Immature natural killer cell (primary cell): Measurements from ENCODE around the gene SLCO3A1. TPM values are rescaled to one million over a fixed set of nuclear protein-coding genes. Genes with fewer than 3 reads are reported as not detected.

Source experiments
- DNase-seq, 3 donors: peaks; one replicate each; pipeline ENCODE4 v3.0.0; 2022; ENCODE audit warnings: mixed read lengths in 1 of 3
- H3K27ac Mint-ChIP-seq, 6 donors: one replicate each; pipeline ENCODE4 v1.8.0; 2020; ENCODE audit warnings: mixed read lengths in 6 of 6, mild to moderate bottlenecking in 5 of 6, inconsistent platforms in 4 of 6, moderate library complexity in 3 of 6
- H3K27me3 Mint-ChIP-seq, 3 donors: one replicate each; pipeline ENCODE4 v1.8.0; 2020 to 2021; ENCODE audit warnings: low read depth in 3 of 3, mild to moderate bottlenecking in 3 of 3, mixed read lengths in 3 of 3, moderate library complexity in 3 of 3, inconsistent platforms in 1 of 3
- H3K36me3 Mint-ChIP-seq, 3 donors: one replicate each; pipeline ENCODE4 v1.8.0; 2020; ENCODE audit warnings: mixed read lengths in 3 of 3, inconsistent platforms in 2 of 3, mild to moderate bottlenecking in 2 of 3
- H3K4me1 Mint-ChIP-seq, 2 donors: one replicate each; pipeline ENCODE4 v1.8.0; 2020; ENCODE audit warnings: inconsistent platforms in 2 of 2, mild to moderate bottlenecking in 2 of 2, mixed read lengths in 2 of 2, moderate library complexity in 1 of 2
- H3K4me3 Mint-ChIP-seq, 5 donors: one replicate each; pipeline ENCODE4 v1.8.0; 2020; ENCODE audit warnings: mild to moderate bottlenecking in 5 of 5, mixed read lengths in 5 of 5, inconsistent platforms in 3 of 5, moderate library complexity in 3 of 5
- H3K9me3 Mint-ChIP-seq, 6 donors: one replicate each; pipeline ENCODE4 v1.8.0; 2020; ENCODE audit warnings: mild to moderate bottlenecking in 6 of 6, mixed read lengths in 6 of 6, inconsistent platforms in 4 of 6, moderate library complexity in 3 of 6
- polyA plus RNA-seq, 3 donors: library from polyadenylated mRNA; unstranded; fragments of 300-500 nt; fragmentation: Illumina TruSeq; gene quantifications; one replicate each; pipeline ENCODE4 v1.2.3, GENCODE V29; 2021

SLCO3A1 gene
- polyA plus RNA-seq, 3 donors from 2014 or later = 17.0 to 41.3 (median 30.2) TPM

DNA sequence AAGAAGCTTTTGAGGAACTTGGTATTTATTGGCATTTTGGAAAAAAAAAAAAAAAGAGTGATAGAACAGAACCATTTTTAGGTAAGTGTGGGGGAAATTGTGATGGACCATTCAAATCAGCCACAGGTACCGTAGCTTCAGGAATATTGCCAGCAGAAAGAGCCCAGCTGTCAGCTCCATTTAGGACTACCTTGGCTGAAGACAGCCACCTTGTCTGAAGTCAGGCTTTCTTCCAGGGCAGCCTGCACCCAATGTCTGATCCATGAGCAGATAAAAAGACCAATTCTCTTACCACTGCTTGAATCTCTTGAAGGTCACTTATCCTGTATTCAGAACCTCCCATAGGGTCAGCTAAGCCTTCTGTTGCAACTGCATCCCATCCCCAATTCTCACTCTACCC is 37.6 kb downstream of the SLCO3A1 start:
- no peak for DNase-seq
- Mint-ChIP-seq H3K36me3 (peaks cover 0 to 13% (median 12%) of the 10 kb centered on the region in 3 donors), H3K27ac (peak overlapping the region in 1 of 6 donors; percentile 34), H3K4me1 (peaks cover 48 to 80% of the 10 kb centered on the region in 2 donors), H3K4me3 (no peak overlapping the region), H3K27me3 (peaks cover 0 to 1% (median 0%) of the 10 kb centered on the region in 3 donors), H3K9me3 (no peaks in the 10 kb centered on the region)

DNA sequence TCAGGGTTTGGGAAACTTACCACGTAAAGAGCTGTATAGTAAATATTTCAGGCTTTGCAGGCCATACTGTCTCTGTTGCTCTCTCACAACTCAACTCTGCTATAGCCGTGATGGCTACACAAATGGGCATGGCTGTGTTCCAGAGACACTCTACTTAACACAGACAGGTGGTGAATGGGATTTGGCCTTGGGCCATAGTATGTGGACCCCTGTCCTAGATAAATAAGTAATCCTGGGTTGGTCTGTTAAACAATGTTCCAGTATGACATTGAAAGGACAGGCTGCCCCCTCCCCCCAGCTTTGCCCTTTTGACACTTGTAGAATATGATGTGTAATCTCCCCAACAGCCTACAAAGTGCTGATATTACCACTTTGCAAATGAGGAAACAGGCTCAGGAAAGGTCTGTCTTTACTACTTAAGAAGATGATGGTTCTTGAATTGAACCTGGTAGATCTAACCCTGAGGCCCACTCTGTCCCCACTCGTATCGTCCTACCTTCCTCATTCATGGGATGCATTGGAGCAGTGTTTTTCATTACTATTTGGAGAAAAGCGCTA is 38.4 kb downstream of the SLCO3A1 start:
- peaks cover 0 to 5% (median 1%) of the 10 kb centered on the region in 3 donors for H3K27me3 Mint-ChIP-seq
- H3K27ac Mint-ChIP-seq = no peak overlapping the region
- H3K4me1 Mint-ChIP-seq = peaks cover 44 to 80% of the 10 kb centered on the region in 2 donors
- no peaks in the 10 kb centered on the region for H3K9me3 Mint-ChIP-seq
- DNase-seq = no peak
- H3K36me3 Mint-ChIP-seq = peaks cover 0 to 13% (median 12%) of the 10 kb centered on the region in 3 donors
- no peak overlapping the region for H3K4me3 Mint-ChIP-seq

DNA sequence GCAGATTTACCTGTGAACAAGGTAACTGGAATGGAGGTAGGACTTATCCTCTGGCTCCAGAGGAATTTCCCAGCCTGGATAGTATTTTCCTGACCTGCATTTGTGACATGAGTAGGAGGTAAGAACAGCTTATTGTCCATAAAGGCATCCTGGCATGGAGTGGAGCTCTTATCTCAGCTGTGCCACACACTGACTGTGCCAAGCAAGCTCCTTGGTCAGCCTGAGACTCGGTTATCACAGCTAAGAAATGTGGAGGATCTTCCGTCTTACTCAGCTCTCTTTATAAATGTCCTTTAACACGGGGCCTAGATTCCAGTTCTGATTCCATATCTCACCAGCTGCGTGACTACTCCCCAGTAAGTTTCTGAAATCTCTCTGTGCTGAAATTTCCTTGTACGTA is 38.9 kb downstream of the SLCO3A1 start:
- Mint-ChIP-seq H3K4me1 (peaks cover 42 to 77% of the 10 kb centered on the region in 2 donors), H3K9me3 (no peaks in the 10 kb centered on the region), H3K27ac (no peak overlapping the region), H3K36me3 (peaks cover 0 to 13% (median 12%) of the 10 kb centered on the region in 3 donors), H3K27me3 (peaks cover 0 to 5% (median 1%) of the 10 kb centered on the region in 3 donors), H3K4me3 (no peak overlapping the region)
- DNase-seq = no peak

GRCh38 chr15:91894606-91895005 is 41.1 kb downstream of the SLCO3A1 start:
- Mint-ChIP-seq H3K27me3 (peaks cover 0 to 5% (median 2%) of the 10 kb centered on the region in 3 donors), H3K9me3 (no peaks in the 10 kb centered on the region), H3K27ac (no peak overlapping the region), H3K4me3 (no peak overlapping the region), H3K4me1 (peaks cover 52 to 81% of the 10 kb centered on the region in 2 donors), H3K36me3 (peaks cover 2 to 13% (median 12%) of the 10 kb centered on the region in 3 donors)
- no peak for DNase-seq

DNA sequence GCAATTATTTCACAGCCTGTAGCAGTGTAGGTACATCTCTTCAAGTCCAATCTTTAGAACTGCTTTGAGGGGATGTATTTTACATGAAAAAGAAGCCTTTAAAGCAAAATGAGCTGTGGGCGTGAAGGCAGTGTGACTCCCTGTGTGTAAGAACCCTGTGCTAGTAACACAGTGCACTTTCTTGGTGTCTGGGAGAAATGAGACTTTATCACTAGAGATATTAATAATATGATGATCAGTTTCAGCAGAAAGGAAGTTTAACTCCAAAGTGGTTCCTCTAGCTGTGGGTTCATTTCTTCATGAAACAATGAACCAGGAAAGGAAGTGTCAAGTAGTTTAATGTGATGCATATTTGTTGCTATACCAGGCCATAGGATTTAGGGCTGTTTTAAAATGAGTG is 41.5 kb downstream of the SLCO3A1 start:
- H3K36me3 Mint-ChIP-seq = peaks cover 4 to 13% (median 12%) of the 10 kb centered on the region in 3 donors
- H3K27me3 Mint-ChIP-seq = peaks cover 0 to 5% (median 2%) of the 10 kb centered on the region in 3 donors
- H3K4me3 Mint-ChIP-seq = no peak overlapping the region
- no peaks in the 10 kb centered on the region for H3K9me3 Mint-ChIP-seq
- H3K4me1 Mint-ChIP-seq = peaks cover 53 to 80% of the 10 kb centered on the region in 2 donors
- no peak overlapping the region for H3K27ac Mint-ChIP-seq
- DNase-seq = no peak

DNA sequence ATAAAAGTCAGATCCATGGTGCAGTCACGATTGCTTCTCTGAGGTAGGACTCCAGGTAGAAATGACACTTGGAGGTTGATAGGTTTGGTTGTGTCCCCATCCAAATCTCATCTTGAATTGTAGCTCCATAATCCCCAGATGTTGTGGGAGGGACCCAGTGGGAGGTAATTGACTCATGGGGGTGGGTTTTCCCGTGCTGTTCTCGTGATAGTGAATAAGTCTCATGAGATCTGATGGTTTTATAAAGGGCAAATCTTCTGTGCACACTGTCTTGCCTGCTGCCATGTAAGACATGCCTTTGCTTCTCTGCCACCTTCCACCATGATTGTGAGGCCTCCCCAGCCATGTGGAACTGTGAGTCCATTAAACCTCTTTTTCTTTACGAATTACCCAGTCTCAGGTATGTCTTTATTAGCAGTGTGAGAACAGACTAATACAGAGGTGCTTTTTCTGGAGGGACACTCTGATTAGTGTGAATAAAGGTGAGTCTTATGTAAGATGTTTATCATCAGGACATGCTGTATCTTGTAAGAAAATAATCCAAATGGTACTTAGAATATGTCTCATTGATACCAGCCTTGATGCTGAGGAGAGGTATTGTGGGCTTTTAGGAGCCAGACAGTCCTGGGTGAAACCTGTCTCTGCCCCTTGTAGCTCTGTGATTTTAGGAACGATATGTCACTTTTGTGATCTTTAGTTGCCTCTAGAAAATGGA is 43.0 kb downstream of the SLCO3A1 start:
- Mint-ChIP-seq H3K27ac (peak overlapping the region in 1 of 6 donors; percentile 55), H3K27me3 (peaks cover 0 to 5% (median 2%) of the 10 kb centered on the region in 3 donors), H3K9me3 (peaks cover 0 to 2% (median 1%) of the 10 kb centered on the region in 6 donors), H3K4me1 (peaks cover 48 to 69% of the 10 kb centered on the region in 2 donors), H3K4me3 (no peak overlapping the region), H3K36me3 (peaks cover 12 to 20% (median 15%) of the 10 kb centered on the region in 3 donors)
- DNase-seq = no peak

- Mint-ChIP-seq H3K4me3 (no peak overlapping the region), H3K4me1 (peaks cover 48 to 63% of the 10 kb centered on the region in 2 donors), H3K27ac (peak overlapping the region in 2 of 6 donors; percentile 8 to 51), H3K27me3 (peaks cover 1 to 5% (median 2%) of the 10 kb centered on the region in 3 donors), H3K9me3 (peaks cover 3 to 10% (median 7%) of the 10 kb centered on the region in 6 donors), H3K36me3 (peaks cover 15 to 24% (median 16%) of the 10 kb centered on the region in 3 donors)
- DNase-seq = no peak
Measured at GRCh38 chr15:91897585-91898372, 44.3 kb downstream of the SLCO3A1 start.

- DNase-seq = no peak
- peaks cover 53 to 66% of the 10 kb centered on the region in 2 donors for H3K4me1 Mint-ChIP-seq
- peaks cover 1 to 5% (median 2%) of the 10 kb centered on the region in 3 donors for H3K27me3 Mint-ChIP-seq
- no peak overlapping the region for H3K4me3 Mint-ChIP-seq
- peaks cover 3 to 12% (median 7%) of the 10 kb centered on the region in 6 donors for H3K9me3 Mint-ChIP-seq
- H3K27ac Mint-ChIP-seq = no peak overlapping the region
- H3K36me3 Mint-ChIP-seq = peaks cover 7 to 23% (median 16%) of the 10 kb centered on the region in 3 donors
Measured at GRCh38 chr15:91898843-91899242, 45.3 kb downstream of the SLCO3A1 start.

DNA sequence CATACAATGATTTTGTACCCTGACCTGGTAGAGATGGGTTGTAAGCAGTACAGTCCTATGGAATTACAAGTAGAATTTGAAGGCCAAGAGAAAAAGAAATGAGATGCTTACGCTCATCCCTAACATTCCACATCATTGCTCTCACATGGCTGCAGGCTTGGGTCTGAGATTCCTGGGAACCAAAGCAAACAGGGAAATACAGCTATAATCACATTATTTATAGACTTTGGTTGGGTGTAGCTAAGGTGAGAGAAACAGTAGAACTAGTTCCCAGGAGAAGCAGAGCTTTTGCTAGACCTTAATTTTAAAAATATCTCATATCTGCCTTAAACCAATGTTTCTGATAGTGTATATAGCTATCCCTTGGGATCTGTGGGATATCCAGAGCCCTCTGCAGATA is 51.4 kb downstream of the SLCO3A1 start:
- H3K27ac Mint-ChIP-seq = no peak overlapping the region
- peaks cover 3 to 12% (median 7%) of the 10 kb centered on the region in 6 donors for H3K9me3 Mint-ChIP-seq
- peaks cover 0 to 3% (median 0%) of the 10 kb centered on the region in 3 donors for H3K27me3 Mint-ChIP-seq
- DNase-seq = no peak
- H3K36me3 Mint-ChIP-seq = peaks cover 9 to 23% (median 11%) of the 10 kb centered on the region in 3 donors
- no peak overlapping the region for H3K4me3 Mint-ChIP-seq
- H3K4me1 Mint-ChIP-seq = peaks cover 47 to 59% of the 10 kb centered on the region in 2 donors

DNA sequence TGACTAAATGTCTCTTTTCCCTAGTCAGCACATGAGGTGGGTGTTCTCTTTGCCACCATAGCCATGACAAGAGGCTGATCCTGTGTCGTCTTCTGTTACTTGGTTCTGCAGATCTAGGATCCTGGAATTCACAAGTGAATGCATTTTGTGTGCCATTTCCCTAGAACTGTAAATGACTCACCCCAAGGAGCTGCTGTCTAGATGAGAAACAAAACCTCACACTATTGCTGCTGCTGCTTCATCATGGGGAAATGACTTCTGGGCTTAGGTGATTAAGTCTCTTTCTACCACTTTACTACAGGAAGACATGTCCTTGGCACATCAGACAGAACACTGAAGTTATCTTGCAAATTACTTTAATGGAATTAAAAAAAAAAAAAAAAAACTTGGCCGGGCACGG is 54.9 kb downstream of the SLCO3A1 start:
- peaks cover 0 to 2% (median 0%) of the 10 kb centered on the region in 3 donors for H3K27me3 Mint-ChIP-seq
- H3K4me3 Mint-ChIP-seq = no peak overlapping the region
- no peaks in the 10 kb centered on the region for H3K9me3 Mint-ChIP-seq
- H3K36me3 Mint-ChIP-seq = peaks cover 0 to 5% (median 3%) of the 10 kb centered on the region in 3 donors
- DNase-seq = no peak
- peak overlapping the region in 1 of 6 donors; percentile 44 for H3K27ac Mint-ChIP-seq
- peaks cover 67 to 78% of the 10 kb centered on the region in 2 donors for H3K4me1 Mint-ChIP-seq

DNA sequence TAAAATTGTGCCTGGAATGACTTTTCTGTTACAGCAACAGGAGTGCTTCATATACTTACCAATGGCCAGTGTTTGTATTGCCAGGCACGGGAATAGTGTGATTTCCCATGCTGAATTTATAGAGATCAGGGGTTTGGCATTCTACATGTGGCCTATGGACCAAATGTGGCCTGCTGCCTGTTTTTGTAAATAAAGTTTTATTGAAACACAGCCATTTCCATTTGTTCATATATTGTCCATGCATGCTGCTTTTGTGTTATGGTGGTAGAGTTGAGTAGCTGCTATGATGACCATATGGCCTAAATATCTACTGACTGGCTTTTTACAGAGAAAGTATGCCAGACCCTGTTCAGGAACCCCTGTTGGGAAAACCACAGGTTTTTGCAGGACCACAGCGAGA is 55.6 kb downstream of the SLCO3A1 start:
- no peak overlapping the region for H3K27ac Mint-ChIP-seq
- H3K4me1 Mint-ChIP-seq = peaks cover 60 to 78% of the 10 kb centered on the region in 2 donors
- no peak for DNase-seq
- H3K36me3 Mint-ChIP-seq = peaks cover 0 to 5% (median 0%) of the 10 kb centered on the region in 3 donors
- H3K27me3 Mint-ChIP-seq = peaks cover 0 to 2% (median 0%) of the 10 kb centered on the region in 3 donors
- no peak overlapping the region for H3K4me3 Mint-ChIP-seq
- H3K9me3 Mint-ChIP-seq = no peaks in the 10 kb centered on the region

DNA sequence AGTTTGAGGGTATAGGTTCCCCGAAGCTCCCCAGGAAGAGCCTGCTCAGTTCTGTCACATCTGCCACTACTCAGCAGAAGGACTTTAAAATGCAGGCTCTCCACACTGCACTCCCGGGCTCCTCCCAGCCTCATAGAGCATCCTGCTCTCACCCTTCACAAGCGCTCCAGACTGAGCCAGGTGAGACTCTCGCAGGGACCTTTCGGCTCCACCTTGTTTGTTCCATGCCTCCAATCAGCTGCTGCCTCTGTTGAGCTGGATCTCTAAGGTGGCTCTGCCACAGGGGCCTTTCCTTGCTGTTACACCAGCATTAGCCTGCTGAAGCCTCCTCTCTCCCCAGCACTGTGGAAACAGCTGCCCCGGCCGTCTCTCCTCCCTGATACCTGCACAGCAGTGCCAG is 56.1 kb downstream of the SLCO3A1 start:
- no peaks in the 10 kb centered on the region for H3K9me3 Mint-ChIP-seq
- no peak overlapping the region for H3K4me3 Mint-ChIP-seq
- H3K27ac Mint-ChIP-seq = no peak overlapping the region
- H3K36me3 Mint-ChIP-seq = peaks cover 0 to 5% (median 0%) of the 10 kb centered on the region in 3 donors
- peaks cover 55 to 75% of the 10 kb centered on the region in 2 donors for H3K4me1 Mint-ChIP-seq
- DNase-seq = no peak
- H3K27me3 Mint-ChIP-seq = no peaks in the 10 kb centered on the region

- peaks cover 45 to 61% of the 10 kb centered on the region in 2 donors for H3K4me1 Mint-ChIP-seq
- no peak overlapping the region for H3K4me3 Mint-ChIP-seq
- H3K27ac Mint-ChIP-seq = peak overlapping the region in 1 of 6 donors; percentile 37
Measured at GRCh38 chr15:91911844-91912243, 58.3 kb downstream of the SLCO3A1 start.

More at GRCh38 chr15:91911844-91912243, 58.3 kb downstream of the SLCO3A1 start:
- no peak for DNase-seq
- Mint-ChIP-seq H3K27me3 (peaks cover 0 to under 1% (median 0%) of the 10 kb centered on the region in 3 donors), H3K9me3 (no peaks in the 10 kb centered on the region), H3K36me3 (peaks cover 4 to 11% (median 5%) of the 10 kb centered on the region in 3 donors)
